NCI-H69 (cell line): ENCODE data around the gene FIBCD1.

ENCODE experiments used
- DNase-seq: peaks from one replicate; lab custom pipeline; 2025; lab: John Stamatoyannopoulos, UW

FIBCD1 gene

GRCh38 chr9:130938652-130939404 is at the start of gene FIBCD1:
FIBCD1 (minus strand) TSS chr9:130939247; CDS start chr9:130938607, 640 bp downstream.
- DNase-seq, result peak; percentile 77

DNA sequence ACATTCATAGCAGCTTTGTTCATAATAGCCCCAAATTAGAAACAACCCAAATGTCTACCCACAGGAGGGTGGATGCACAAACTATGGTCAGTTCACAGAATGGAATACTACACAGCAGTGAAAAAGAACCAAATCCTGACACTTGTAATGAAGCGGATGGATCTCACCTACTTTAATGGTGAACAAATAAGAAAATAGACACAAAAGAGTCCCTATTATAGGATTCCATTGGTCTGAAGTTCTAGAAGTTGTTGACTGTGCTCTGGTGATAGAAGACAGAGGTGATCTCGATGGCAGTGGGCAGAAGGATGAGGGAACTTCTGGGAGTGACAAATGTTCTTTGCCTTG is 49.3 kb upstream of the FIBCD1 start:
- no peak for DNase-seq

GRCh38 chr9:130987738-130988399 is 48.8 kb upstream of the FIBCD1 start:
- no peak for DNase-seq

DNA sequence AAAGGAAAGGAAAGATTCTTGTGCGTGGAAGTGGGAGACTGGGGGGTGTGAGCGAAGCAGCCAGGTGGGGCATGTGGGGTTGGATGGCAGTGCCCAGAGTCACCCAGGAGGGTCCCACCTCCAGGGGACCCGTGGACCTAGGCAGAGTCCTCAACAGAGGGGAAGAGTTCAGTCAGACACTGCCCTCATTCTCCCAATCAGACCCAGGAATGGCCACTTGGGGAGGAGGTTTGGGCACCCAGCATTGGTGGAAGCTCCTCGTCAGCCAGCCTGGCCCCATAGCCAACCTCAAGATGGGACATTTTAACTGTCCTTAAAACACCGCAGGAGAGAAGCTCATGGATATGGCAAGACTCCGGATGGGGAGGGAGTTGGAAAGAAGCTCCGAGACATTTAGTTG is 48.0 kb upstream of the FIBCD1 start:
- no peak for DNase-seq

DNA sequence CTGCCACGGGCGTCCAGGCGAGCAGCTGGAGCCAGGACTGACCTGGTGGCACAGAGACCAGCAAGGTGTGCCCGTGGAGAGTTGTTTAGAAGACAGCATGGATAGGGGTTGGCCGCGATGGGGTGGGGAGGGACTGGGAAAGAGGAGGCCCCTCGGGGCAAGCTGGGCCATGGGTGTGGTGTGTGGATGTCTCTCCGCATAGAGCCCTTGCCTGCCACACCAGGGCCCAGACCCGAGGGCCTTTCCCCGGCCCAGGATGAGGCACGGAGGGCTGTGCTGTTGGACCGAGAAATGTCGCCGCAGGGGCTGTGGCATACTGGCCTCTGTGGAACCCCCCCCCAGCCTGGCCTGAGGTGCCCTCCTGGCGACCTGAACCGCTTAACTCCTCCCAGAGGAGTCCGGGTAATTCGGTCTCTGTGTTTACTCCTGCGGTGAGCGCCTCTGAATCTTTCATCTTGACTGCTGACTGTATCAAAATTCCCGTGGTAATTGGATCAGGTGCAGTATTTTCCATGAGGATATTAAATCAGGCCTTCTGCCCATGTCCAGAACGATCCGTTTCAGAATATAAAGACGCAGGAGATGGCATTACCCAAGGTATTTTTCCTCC is 47.4 kb upstream of the FIBCD1 start:
- peak; percentile 24 for DNase-seq

GRCh38 chr9:130985606-130986162 is 46.6 kb upstream of the FIBCD1 start:
- DNase-seq, result no peak

GRCh38 chr9:130985029-130985428 is 46.0 kb upstream of the FIBCD1 start:
- no peak for DNase-seq

DNA sequence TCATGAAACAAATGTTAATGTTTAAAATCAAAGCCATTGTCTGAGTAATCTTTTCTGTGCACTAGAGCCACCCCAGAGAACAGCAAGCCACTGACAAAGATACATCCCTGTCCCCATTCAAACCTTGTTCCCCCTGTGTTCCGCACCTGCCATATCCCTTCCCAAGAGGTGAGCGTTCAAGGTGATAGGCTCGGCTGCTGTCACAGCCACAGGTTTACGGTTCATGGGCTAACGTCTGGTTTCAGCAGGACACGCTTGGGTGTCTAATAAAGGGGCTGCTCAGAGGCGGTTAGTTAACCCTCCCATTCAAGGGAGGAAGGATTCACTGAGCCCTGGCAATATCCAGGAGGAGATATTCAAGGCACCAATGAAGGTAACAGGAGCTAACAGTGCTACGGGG is 45.5 kb upstream of the FIBCD1 start:
- no peak for DNase-seq

- no peak for DNase-seq
Measured at GRCh38 chr9:130983970-130984369, 44.9 kb upstream of the FIBCD1 start.

- DNase-seq, result no peak
Measured at GRCh38 chr9:130983359-130983670, 44.3 kb upstream of the FIBCD1 start.

DNA sequence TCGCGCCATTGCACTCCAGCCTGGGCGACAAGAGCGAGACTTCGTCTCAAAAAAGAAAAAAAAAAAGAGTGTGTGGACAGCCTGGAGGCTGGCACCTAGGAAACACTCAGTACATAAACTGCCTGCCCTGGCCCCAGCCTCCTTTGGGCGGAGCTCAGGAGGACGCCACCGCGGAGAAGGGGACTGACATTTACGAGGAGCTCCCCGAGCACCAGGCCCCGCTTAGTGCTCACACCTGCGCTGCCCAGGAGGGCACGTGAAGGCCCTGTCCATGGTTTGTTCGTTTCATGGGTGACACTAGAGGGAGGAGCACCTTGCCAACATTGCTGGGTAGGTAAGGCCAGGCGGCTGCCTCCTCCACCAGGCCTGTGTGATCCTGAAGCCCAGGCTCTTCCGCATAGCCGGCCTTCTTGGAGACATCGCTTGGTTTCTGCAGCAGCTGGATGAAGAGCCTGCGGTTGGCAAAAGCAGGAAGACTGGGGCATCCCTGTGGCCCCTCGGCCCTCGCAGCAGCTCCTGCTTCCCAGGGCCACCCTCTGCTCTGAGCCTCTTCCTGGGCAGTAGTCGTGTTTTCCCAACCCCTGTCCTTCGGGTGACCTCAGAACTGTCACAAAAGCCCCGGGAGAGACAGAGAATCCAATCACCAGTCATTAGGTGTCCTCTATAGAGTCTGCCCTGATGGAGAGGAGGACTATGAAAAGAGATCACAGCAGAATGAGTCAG is 43.8 kb upstream of the FIBCD1 start:
- no peak for DNase-seq

DNA sequence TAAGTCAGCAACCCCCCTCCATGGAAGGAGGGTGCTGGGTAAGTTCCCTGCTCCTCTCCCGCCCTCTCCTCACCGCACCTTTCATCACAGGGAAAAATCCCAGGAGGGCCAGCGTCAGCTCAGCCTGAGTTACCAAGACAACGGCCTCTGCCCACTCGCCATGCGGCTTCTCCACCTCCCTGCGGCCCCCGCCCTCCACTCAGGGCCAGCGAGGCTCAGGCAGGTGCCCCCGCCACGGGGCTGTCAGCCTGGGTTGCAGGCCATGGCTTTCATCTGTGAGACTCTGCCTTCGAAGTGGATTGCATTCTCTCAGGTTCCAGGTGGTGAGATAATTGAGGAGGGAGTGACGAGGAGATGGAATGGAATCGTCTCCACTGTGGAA is 42.7 kb upstream of the FIBCD1 start:
- peak; percentile 75 for DNase-seq

- DNase-seq, result peak; percentile 79
Measured at GRCh38 chr9:130981002-130981755, 42.1 kb upstream of the FIBCD1 start.

DNA sequence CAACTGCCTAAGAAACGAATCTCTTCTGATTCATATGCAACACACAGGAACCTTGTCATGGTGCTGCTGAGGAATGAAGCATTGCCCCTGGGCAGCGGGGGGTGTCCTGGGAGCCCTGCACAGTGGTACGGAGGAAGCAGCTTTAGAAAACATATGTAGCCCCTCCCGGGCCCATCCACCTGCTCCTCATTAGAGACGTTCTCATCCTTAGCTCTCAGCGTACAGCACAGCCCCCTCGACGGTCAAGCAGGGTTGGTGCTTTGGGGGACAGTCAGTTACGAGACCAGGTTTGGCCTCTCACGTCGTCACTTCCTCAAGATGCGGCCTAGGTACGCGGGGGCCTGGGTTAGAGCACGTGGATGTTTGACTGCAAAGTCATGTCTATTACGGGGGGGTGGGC is 41.5 kb upstream of the FIBCD1 start:
- DNase-seq, result no peak

DNA sequence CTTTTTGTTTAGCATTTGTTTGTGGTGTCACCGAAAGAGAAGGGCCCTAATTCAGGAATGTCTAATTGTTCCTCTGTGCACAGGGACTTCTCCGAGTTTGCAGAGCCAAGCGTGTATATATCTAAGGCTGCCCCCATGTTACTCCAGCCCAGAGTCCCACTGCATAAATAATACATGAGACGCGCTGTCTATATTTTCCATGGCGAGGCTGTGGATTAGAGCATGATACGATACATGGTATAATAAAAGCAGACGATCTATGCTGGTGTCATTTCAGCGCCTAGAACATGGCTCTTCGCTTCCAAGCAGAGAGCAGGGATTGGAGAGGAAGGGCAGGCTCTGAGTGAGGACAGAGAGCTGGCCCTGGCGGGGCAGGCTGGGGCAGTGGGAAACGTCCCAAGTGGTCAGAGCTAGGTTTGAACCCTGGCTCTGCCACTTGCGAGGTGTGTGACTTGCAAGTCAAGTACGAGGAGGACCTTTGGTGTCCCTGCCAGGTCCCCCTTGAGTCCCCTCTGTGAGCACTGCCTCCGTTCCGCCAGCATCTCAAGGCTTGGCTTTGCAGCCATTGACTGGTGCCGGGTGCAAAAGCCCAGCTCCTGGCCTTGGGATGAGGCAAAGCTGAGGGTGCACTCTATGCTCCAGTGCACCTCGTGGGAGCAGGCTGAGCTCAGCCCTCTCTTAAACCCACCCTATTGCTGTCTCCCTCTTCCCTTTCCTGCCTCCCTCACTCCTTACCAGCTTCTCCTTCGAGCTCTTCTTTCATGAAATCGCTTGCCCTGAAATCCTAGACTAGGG is 40.7 kb upstream of the FIBCD1 start:
- no peak for DNase-seq

DNA sequence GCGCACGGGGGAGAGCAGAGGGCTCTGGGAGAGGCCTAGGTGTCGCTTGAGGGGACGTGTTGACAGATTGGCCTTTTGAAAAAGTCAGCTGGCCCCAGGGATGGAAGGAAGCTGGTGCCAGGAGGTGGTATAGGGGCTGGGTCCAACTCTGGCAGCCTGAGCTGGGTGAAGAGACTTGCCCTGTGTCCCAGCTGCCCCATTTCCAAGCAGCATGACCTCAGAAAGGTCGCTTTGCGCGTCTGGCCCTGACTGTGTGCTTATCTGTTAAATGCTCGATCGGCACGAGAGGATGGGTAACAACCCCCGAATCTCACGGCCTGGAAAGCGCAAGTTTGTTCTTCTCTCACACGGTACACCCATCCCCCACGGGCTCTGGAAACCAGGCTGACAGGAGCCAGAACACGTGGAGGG is 38.8 kb upstream of the FIBCD1 start:
- DNase-seq, result no peak

GRCh38 chr9:130975932-130976841 is 37.1 kb upstream of the FIBCD1 start:
- no peak for DNase-seq

GRCh38 chr9:130975156-130975555 is 36.1 kb upstream of the FIBCD1 start:
- DNase-seq, result no peak

- no peak for DNase-seq
Measured at GRCh38 chr9:130974697-130975096, 35.6 kb upstream of the FIBCD1 start.
